RCC 7860 (cell line): ENCODE results near the gene CEMIP.

Experiments used
- DNase-seq: peaks from one replicate; pipeline ENCODE4 v3.0.0-alpha.2; 2015; ENCODE audit warnings: low spot score
- FAIRE-seq: peaks from 2 replicates; lab custom pipeline; 2012; peaks lifted over from hg19 to GRCh38; lab: Jason Lieb, UNC

The CEMIP gene

DNA sequence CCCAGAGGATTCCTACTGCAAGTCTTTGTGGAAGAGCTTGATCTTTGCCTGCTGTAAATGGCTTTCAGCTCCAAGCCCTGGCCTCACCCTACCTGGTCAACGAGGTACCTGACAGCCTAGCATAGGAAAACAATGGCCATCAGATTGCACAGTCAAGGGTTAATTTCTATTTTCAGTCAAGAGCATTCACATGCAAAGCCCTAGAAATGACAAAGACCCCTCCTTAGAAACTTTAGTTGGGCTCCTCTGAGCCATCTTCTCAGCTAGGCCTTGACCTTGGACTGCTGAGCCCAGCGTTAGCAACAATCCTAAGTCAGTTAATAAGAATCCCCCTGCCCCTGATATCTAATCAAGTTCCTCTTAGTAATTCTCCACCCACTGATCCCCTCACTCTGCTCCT lies 192.0 kb downstream of the CEMIP start:
- FAIRE-seq (no peak), DNase-seq (no peak)

DNA sequence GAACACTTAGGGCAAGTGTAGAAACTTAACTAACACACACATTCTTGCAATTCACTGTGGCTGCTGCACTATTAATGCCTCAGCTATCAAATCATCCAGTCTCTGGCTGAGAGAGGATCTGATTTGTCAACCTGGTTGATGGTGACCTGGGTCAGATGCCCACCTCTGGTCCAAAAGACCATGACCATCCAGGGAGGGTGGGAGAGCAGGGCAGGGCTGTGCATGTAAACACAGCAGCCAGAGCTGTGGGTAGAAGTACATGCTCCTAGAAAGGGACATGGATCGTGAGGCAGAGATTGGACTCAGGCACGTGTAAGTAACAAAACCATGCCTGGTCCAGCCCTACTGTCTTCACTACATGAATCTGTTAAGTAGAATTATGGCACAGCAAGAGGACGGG lies 193.1 kb downstream of the CEMIP start:
- no peak for DNase-seq
- FAIRE-seq, result no peak

DNA sequence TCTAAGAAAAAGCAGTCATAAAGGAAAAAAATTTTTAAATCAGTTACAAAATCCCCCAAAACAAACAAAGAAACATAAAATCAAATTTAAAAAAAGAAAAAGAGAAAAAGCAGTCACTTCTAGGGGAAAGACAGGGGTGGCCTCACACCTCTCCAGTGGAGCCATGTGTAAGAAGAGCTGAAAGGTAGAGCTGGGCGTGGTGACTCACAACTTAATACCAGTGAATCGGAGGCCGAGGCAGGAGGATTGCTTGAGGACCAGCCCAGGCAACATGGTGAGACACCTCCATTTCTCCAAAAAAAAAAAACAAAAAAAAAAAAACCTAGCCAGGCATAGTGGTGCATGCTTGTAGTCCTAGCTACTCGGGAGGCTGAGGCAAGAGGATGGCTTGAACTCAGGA lies 195.7 kb downstream of the CEMIP start:
- FAIRE-seq (no peak), DNase-seq (no peak)

DNA sequence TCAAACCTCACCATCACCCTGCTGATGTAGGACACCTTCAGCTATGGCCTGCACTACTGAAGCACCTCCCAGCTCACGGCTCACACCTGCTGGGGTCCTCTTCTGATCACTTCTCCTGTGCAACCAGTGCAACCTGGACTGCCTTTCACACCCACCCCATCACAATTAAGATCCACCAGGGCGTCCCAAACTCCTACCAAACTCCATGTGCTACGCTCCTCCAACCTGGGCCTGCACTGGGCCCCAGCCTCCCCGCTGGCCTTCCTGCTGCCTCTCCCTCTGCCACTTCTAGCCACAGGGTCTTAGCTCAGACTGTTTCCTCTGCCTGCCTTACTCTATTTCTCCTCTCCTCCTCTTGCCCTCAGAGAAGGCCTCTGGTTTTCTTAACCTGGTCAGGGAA lies 197.7 kb downstream of the CEMIP start:
- FAIRE-seq, result no peak
- DNase-seq, result no peak

DNA sequence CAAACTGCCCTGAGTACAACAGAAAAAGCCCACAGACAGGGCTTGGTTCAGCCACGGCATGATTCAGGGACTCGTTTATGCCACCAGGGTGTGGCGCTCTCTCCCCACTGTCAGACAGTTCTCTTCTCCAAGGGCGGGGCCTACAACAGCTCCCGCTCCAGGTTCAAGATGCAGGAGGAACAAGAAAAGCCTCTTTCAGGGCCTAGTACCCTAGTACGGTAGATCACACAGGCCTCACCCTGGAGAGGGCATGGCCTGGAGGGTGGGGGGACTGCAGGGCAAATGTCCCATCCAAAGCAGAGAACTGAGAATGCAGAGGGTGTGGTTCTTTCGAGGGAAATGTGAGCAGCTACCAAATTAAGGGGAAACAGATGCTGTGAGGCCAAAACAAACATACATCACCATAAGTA lies 198.5 kb downstream of the CEMIP start:
- FAIRE-seq, result no peak
- DNase-seq, result no peak

DNA sequence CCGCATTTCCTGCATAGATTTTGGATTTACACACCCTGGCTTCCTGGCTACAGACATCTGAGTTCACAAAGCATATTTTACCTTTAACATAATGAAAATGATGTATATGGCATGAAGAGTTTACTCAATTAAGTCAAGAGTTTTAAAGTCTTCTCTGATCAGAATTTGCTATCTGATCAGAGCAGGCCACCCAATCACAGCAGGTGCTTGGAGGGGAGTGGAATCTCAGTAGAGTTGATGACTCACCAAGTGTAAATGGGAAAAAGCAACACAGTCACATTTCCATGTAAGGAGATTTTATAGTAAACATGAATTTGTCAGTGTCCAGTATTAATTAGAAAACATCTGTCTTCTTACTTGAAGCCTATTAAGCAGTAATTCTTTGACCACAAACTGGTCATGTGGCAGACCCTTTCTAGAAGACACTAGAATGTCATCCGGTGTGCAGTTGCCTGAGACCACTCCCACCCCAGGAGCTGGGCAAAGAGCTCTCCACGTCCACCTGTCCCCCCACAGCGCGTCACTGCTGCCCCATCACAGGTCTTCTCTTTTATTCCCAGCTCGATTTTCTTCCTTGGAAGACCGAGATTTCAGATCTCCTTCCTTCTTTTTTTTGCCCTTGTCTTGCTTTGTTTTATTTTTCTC lies 199.6 kb downstream of the CEMIP start:
- FAIRE-seq (no peak), DNase-seq (no peak)

DNA sequence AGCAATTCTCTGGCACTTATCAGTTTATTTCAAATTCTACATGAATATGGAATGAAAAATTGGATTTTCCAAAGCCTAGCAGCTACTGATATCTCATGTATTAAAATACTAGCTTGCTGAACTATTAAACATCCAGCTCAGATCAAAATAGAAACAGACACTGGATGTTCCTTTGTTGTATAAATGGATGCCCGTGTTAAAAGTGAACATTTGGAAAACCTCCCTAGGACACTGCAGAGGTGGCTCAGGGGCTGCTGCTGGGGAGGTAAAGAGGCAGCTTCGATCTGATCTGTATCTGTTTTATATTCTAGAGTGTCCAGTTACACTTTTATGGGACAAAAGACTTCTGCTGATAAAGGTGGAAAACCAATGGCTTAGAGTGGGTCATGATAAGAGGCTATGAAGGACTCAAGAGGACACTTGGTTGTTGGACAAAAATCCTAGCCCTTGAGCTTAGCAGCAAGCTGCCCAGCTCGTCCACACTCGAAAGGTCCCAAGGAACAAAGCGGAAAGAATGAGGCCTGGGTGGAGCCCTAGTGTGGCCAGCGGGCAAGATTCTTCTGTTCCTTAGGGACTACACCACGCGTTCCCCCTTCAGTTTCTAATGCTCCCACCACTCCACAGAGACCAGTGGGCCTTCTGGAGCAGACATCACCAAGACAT lies 200.5 kb downstream of the CEMIP start:
- DNase-seq (no peak), FAIRE-seq (no peak)

DNA sequence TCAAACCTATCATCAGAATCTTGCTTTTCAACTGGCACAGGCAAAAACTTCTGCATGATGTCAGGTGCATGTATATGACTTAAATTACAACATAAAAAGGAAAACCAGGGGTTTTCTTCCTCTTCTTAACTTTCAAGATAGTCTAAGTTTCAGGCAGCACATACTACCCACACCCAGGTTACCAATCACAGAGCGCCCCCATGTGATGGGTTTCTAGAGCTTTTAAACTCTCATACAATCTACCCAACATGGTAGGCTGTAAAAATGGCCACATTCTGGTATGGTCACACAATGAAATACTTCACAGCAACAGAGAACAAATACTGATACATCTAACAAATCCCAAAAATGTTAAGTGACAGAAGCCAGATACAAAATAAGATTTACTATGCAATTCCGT lies 203.0 kb downstream of the CEMIP start:
- FAIRE-seq (no peak), DNase-seq (no peak)

DNA sequence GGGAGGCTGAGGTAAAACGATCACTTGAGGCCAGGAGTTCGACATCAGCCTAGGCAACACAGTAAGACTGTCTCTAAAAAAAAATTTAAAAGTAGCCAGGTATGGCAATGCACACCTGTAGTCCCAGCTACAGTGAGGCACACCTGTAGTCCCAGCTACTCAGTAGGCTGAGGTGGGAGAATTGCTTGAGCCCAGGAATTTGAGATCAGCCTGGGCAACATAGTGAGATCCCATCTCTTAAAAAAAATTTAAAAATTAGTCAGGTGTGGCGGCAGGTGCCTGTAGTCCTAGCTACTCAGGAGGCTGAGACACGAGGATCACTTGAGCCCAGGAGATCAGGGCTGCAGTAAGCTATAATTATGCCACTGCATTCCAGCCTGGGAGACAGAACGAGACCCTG lies 203.7 kb downstream of the CEMIP start:
- DNase-seq (no peak), FAIRE-seq (no peak)

DNA sequence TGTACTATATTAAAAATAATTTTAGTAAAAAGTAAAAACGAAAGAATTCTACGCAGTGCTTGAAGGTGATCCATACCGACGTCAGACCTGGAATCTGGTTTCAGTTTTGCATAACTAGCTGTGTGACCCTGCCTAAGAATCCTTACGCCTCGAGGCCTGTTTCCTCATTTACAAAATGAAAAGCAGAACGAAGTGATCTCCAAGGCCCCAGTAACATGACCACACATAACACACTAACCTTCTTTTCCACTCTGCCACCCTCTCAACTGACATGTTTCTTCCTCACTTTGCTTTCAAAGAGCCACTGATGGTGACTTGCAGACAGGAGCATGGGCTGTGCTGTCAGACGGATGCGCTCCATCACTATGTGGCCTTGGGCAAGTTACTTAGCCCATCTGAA lies 205.7 kb downstream of the CEMIP start:
- DNase-seq (no peak), FAIRE-seq (no peak)

DNA sequence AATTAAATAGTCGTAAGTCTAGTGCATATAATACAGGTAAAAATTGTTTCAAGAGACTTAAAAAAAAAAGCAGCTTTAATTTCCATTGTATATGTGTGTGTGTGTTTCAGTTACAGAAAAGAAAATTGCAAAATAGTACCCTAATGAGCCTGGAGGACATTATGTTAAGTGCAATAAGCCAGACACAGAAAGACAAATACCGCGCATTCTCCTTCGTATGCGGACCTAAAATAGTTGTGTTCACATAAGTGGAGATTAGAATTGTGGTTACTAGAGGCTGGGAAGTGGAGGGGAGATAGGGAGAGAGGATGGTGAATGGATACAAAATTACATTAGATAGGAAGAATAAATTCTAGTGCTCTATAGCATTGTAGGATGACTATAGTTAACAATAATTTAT lies 206.8 kb downstream of the CEMIP start:
- no peak for DNase-seq
- no peak for FAIRE-seq

DNA sequence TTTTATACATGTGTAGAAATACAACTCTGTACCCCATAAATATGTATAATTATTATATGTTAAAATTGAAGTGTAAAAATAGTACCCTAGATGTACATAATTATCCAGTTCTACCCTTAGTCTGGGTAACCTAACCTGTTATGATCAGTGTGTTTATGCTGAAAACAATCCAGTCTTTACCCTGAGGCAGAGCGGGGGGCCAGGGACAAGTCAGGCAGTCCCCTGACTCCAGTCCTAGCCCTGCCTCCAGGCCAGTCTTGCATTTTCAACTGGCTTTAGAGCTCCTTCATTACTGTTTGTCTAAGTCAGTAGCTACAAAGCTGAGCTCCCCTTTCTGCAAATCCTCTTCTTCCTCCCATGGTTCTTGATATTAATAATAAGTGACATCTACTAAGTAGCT lies 207.3 kb downstream of the CEMIP start:
- no peak for DNase-seq
- no peak for FAIRE-seq

DNA sequence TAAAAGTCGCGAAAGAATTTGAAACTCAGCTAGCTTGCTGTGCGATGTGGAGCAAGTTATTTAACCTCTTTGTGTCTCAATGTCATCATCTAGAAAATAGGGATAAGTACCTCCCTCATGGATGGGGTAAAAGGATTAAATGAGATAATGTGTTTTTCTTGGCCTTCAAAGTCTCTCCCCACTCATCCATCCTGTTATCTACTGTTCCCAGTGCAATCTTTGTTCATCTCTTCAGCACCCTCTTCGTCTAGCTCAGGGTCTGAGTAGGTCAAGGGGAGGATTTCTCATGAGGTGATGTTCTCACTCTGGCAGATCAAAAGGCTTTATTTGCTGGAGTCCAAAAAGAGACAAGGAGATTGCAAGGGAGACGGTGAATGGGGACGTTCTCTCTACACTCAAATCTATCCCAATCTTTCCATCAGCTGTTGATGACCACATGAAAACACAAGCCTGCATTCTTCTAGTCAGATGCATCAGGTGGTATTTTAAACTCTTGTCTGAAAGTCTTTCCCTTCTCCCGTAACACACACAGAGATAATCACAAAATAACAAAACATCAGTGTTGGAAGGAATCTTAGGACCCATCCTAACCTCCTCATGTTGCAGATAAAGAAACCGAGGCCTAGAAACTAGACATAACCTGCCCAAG lies 209.1 kb downstream of the CEMIP start:
- DNase-seq, result no peak
- FAIRE-seq, result no peak

DNA sequence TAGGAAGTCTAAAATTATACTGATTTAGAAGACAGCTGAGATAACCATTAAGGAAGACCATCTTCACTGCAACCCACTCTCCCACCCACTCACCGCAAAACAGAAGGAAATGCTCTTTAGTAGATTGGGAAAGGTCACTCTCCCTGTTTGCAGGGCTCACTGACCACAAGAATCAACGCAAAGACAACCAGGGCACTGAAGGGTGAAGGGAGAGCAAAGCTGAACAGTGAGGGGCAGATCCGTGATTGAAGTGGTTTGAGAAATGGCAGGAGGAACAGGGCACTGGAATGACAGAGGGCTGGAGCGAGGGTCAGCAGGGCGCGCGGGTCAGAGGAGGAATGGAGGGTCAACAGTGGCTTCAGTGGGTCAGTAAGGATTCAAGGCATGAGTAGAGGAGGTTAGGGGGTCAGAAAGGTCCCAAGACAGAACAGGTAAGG lies 209.9 kb downstream of the CEMIP start:
- FAIRE-seq, result no peak

DNA sequence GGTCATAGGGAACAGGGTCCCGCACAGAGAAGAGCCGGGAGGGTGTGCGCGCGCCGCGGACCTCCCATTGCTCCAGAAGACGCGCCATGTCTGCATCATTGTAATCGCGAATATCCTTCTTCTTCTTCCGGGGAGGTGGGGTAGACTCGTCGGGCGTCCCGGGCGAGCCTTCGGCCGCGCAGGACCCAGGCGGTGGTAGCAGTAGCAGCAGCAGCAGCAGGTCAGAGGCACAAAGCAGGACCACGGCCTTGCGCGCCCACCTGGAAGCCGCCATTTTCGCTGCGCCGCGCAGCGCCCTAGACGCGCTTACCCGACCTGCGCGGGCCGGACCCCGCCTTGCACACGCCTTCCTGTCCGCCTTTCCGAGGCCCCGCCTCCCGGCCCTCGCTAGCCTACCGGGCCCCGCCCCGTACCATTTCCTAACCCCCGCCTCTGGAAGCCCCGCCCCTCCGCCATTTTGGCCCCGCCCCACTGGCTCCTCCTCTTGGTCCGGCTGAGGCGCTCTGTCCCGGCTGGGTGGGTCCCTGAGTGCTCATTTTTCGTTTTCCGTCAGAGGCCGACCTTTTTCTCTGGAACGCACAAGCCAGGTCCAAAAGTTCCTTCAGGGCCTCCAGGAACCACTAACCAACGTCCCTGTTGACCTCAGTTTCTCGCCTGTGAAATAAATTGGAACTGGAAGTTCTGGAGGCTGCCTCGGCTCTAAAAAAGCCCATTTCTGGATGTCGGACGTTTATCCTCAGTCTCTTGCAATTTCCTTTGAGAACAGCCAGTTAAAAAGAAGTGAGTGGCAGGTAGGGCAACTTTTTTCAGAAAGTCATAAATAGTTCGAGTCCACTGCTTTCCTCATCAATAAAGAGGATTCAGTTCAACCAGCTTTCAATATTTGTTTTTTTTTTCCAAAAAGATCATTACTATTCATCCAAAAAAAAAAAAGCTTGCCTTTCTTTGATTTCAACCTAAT lies 210.6 kb downstream of the CEMIP start, which contains the start of gene MESD:
TSS of gene MESD (minus strand) at position 302 of the 961 bp plus-strand sequence. CDS start at position 274, 28 bp downstream.
- FAIRE-seq (peak; percentile 51), DNase-seq (peak; percentile 80)

More for the DNA sequence above, 209.9 kb downstream of the CEMIP start:
- no peak for DNase-seq

DNA sequence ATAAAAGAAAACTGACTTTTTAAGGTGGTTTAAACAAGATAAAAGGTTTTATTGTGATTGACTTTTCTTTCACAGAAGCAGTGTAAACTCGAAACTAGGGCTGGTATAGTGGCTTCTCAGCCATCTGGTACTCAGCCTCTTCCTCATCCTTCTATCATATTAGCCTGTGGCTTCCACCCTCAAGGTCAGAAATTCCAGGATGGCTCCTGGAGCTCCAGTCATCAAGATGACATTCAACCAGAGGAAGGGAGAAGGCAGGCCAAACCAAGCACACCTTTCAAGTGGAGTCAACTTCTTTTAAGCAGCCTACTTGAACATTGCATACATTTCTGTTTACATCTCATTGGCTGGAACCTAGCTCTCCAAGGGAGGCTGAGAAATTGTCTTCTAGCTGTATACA lies 211.8 kb downstream of the CEMIP start:
- DNase-seq (no peak), FAIRE-seq (no peak)

DNA sequence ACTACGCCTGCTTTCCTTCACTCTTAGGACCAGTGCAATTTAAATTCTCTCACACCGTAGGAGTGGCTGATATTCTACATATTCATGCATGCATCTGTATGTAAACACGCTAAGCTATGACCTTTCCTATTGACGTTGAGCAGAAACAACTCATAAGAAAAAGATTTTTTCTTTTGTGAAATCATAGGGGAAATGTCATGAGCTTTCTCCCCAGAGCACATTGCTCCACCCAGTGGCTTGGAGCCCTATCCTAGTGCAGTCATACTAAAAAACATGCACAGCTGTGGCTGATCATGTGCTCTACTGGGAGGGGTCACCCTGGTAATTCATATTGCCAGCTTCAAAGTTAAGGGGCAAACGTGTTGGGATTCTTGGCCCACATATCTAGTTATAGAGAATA lies 212.3 kb downstream of the CEMIP start:
- FAIRE-seq (no peak), DNase-seq (no peak)

DNA sequence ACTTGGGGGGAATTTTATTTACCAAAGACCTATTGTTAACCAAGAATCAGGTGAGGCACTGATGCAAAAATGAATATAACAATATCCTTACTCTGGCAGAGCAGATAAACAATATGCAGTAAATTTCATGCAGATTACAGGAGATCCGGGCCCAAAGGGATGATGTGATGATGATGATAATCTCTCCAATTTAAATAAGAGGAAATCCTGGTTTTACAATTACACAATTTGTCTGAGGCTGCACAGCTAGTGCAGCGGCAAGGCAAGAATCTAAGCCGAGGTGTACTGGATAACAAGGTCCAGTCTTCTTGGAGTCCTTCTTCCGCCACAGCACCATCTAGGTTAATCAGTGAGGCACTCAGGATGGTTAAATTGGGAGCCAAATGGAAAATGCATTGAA lies 212.8 kb downstream of the CEMIP start:
- DNase-seq (no peak), FAIRE-seq (no peak)

DNA sequence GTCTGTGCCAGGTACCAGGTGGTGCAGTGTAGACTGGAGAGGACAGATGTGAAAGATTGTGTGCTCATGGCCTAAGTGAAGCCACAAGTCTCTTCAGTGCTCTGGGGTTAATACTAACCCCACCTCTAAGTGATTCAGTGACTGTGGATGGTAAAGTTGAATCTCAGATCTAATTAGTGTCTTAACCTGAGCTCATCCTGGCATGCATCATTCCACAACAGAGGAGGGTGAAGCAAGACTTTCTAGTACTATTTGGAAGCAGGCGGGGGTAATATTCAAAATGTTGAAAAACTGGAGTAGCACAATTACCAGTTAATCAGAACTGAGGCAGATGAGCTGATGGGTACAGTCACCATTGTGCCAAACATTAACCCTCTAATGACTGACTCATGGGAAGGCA lies 213.3 kb downstream of the CEMIP start:
- no peak for DNase-seq
- FAIRE-seq, result no peak

DNA sequence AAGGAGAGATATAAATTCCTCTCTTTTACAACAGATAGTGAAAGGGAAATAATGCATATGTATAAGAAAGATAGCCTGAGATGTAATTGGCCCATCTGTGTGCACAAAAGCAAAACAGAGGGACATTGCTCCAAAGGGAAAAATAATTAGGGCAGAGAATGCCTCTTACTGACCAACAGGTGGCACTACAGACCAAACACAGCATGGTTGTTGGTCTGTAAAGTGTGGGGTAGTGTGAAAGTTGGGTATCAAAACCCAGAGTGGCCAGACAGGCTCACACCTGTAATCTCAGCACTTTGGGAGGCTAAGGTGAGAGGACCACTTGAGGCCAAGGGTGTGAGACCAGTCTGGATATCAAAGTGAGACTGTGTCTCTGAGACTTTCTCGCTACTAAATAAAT lies 217.1 kb downstream of the CEMIP start:
- no peak for FAIRE-seq

DNA sequence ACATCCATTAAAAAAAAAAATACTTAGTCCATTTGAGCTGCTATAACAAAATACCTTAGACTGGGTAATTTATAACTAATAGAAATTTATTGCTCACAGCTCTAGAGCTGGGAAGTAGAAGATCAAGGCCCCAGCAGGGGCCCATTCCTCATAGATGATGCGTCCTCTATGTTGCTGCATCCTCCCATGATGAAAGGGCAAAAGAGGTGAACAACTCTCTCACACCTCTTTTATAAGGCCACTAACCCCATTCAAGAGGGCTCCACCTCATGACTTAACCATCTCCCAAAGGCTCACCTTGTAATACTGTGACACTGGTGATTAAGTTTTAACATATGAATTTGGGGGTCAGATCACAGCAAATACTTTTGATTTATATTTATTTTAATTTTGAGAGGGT lies 218.5 kb downstream of the CEMIP start:
- FAIRE-seq, result no peak

More for the DNA sequence above, 217.1 kb downstream of the CEMIP start:
- DNase-seq, result no peak

More for the DNA sequence above, 218.5 kb downstream of the CEMIP start:
- no peak for DNase-seq
